ENCODE results near the gene VAMP1. TPM values are rescaled to one million over a fixed set of nuclear protein-coding genes. Genes with fewer than 3 reads are reported as not detected.
A peak's percentile ranks its signal among the peaks of the same experiment; 100 is the strongest.

The VAMP1 gene
- total RNA-seq, 5 donors from 2014 or later (not counting 1 experiment from before 2014, with no cell fraction given), result 64.6 to 92.2 (median 75.8) TPM

GRCh38 chr12:6459004-6459337 lies 11.5 kb downstream of the VAMP1 start:
- Mint-ChIP-seq H3K4me1 (peaks cover 74 to 85% (median 85%) of the 10 kb centered on the region in 3 donors), H3K36me3 (peaks cover 61% of the 10 kb centered on the region), H3K27ac (peak overlapping the region; percentile 79 to 90), H3K9me3 (no peaks in the 10 kb centered on the region), H3K4me3 (peak overlapping the region in 1 of 3 donors; percentile 26), H3K27me3 (no peaks in the 10 kb centered on the region)
- CTCF ChIA-PET, result interaction anchor here in 1 of 2 donors (0.5 to 1.2 kb wide), 3 partner anchors 23 to 1602 kb away, joined by 3 to 5 read pairs (median 5); no protein-coding TSS in a partner anchor
- POLR2A ChIA-PET, result interaction anchor here (0.5 to 1.6 kb wide), 4 partner anchors 12 to 73 kb away, joined by 3 to 13 read pairs (median 4); partner anchors contain the start of gene VAMP1 (in 1 of the 2)
- H3K9me3 ChIP-seq, result no peaks in the 10 kb centered on the region
- no peak for DNase-seq
- no peak for ATAC-seq (replicated peaks in 1 of 4)
- peak overlapping the region; percentile 92 for H3K27ac ChIP-seq (ENCODE audit: low read length)
- WGBS (ENCODE audit: insufficient coverage), result 86% methylated on average over 1 of the region's 2 CpGs
- H3K4me3 ChIP-seq (ENCODE audit: control insufficient read depth in 1 of 2, extremely low read depth in 1 of 2, low read length in 1 of 2), result no peak overlapping the region
- H3K4me1 ChIP-seq (ENCODE audit: control insufficient read depth in 1 of 2, extremely low read depth in 1 of 2, insufficient read depth in 2 of 2, low read length in 2 of 2), result peaks cover 38 to 76% of the 10 kb centered on the region in 2 experiments
- no peaks in the 10 kb centered on the region for H3K27me3 ChIP-seq (replicated peaks in 1 of 2; ENCODE audit: control insufficient read depth in 2 of 2, extremely low read depth in 1 of 2, insufficient read depth in 2 of 2, low read length in 1 of 2)
- peaks cover 20 to 86% of the 10 kb centered on the region in 2 donors for H3K36me3 ChIP-seq (ENCODE audit: control insufficient read depth in 2 of 2, extremely low read depth in 1 of 2, insufficient read depth in 1 of 2, low read length in 1 of 2)

GRCh38 chr12:6458281-6459003 lies 12.0 kb downstream of the VAMP1 start:
- Mint-ChIP-seq H3K4me1 (peaks cover 73 to 84% (median 84%) of the 10 kb centered on the region in 3 donors), H3K9me3 (no peaks in the 10 kb centered on the region), H3K4me3 (peak overlapping the region in 1 of 3 donors; percentile 26), H3K27ac (peak overlapping the region; percentile 79 to 90), H3K27me3 (no peaks in the 10 kb centered on the region), H3K36me3 (peaks cover 60% of the 10 kb centered on the region)
- H3K4me3 ChIP-seq (ENCODE audit: control insufficient read depth in 1 of 2, extremely low read depth in 1 of 2, low read length in 1 of 2), result no peak overlapping the region
- POLR2A ChIA-PET, result interaction anchor here in 1 of 2 donors (0.5 to 1.6 kb wide), 2 partner anchors 12 to 48 kb away, joined by 4 to 13 read pairs; partner anchors contain the start of gene VAMP1
- CTCF ChIA-PET, result interaction anchor here in 1 of 2 donors (0.5 to 1.2 kb wide), 3 partner anchors 22 to 1602 kb away, joined by 3 to 5 read pairs (median 5); no protein-coding TSS in a partner anchor
- no peaks in the 10 kb centered on the region for H3K27me3 ChIP-seq (replicated peaks in 1 of 2; ENCODE audit: control insufficient read depth in 2 of 2, extremely low read depth in 1 of 2, insufficient read depth in 2 of 2, low read length in 1 of 2)
- no peak for DNase-seq
- peaks cover 35 to 76% of the 10 kb centered on the region in 2 experiments for H3K4me1 ChIP-seq (ENCODE audit: control insufficient read depth in 1 of 2, extremely low read depth in 1 of 2, insufficient read depth in 2 of 2, low read length in 2 of 2)
- WGBS (ENCODE audit: insufficient coverage), result 92% methylated on average over 13 of the region's 14 CpGs
- H3K36me3 ChIP-seq (ENCODE audit: control insufficient read depth in 2 of 2, extremely low read depth in 1 of 2, insufficient read depth in 1 of 2, low read length in 1 of 2), result peaks cover 21 to 86% of the 10 kb centered on the region in 2 donors
- H3K9me3 ChIP-seq, result no peaks in the 10 kb centered on the region
- ATAC-seq (replicated peaks in 1 of 4), result no peak
- peak overlapping the region; percentile 92 for H3K27ac ChIP-seq (ENCODE audit: low read length)

GRCh38 chr12:6457220-6457945 lies 13.1 kb downstream of the VAMP1 start:
- H3K9me3 Mint-ChIP-seq, result no peaks in the 10 kb centered on the region
- DNase-seq (no peak), ATAC-seq (replicated peaks in 1 of 4) (no peak)
- 89% methylated on average over 7 of the region's 12 CpGs for WGBS (ENCODE audit: insufficient coverage)
- H3K4me3 ChIP-seq (ENCODE audit: control insufficient read depth in 1 of 2, extremely low read depth in 1 of 2, low read length in 1 of 2), result no peak overlapping the region
- H3K9me3 ChIP-seq, result no peaks in the 10 kb centered on the region
- peaks cover 21 to 81% of the 10 kb centered on the region in 2 donors for H3K36me3 ChIP-seq (ENCODE audit: control insufficient read depth in 2 of 2, extremely low read depth in 1 of 2, insufficient read depth in 1 of 2, low read length in 1 of 2)
- H3K4me3 Mint-ChIP-seq, result peak overlapping the region in 1 of 3 donors; percentile 13
- ChIA-PET CTCF (interaction anchor here in 1 of 2 donors (1.0 kb wide), 2 partner anchors 8 to 23 kb away, joined by 3 to 4 read pairs; no protein-coding TSS in a partner anchor), POLR2A (interaction anchor here in 1 of 2 donors (0.6 kb wide), 1 partner anchor 108 kb away, joined by 3 read pairs; no protein-coding TSS in a partner anchor)
- no peaks in the 10 kb centered on the region for H3K27me3 Mint-ChIP-seq
- H3K27ac ChIP-seq (ENCODE audit: low read length), result peak overlapping the region; percentile 6
- no peaks in the 10 kb centered on the region for H3K27me3 ChIP-seq (replicated peaks in 1 of 2; ENCODE audit: control insufficient read depth in 2 of 2, extremely low read depth in 1 of 2, insufficient read depth in 2 of 2, low read length in 1 of 2)
- H3K36me3 Mint-ChIP-seq, result peaks cover 60% of the 10 kb centered on the region
- H3K27ac Mint-ChIP-seq, result peak overlapping the region; percentile 71 to 90
- peaks cover 35 to 76% of the 10 kb centered on the region in 2 experiments for H3K4me1 ChIP-seq (ENCODE audit: control insufficient read depth in 1 of 2, extremely low read depth in 1 of 2, insufficient read depth in 2 of 2, low read length in 2 of 2)
- peaks cover 73 to 84% (median 82%) of the 10 kb centered on the region in 3 donors for H3K4me1 Mint-ChIP-seq

DNA sequence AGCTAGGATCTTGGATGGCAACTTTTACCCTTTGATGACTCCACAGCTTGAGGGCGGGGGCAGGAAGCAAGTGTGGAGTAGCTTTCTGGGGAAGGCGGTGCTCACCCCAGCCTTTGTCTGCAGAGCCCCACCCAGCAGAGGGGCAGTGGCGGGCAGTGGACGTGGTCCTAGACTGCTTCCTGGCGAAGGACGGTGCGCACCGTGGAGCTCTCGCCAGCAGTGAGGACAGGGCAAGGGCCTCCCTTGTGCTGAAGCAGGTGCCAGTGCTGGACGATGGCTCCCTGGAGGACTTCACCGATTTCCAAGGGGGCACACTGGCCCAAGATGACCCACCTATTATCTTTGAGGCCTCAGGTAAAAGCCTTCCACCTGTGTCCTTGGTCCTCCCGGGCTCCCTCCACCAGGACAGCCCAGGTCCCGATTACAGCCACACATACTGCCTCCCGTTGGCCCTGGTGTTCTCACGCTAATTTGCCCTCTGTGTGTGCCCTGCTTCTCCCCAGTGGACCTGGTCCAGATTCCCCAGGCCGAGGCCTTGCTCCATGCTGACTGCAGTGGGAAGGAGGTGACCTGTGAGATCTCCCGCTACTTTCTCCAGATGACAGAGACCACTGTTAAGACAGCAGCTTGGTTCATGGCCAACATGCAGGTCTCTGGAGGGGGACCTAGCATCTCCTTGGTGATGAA lies 17.4 kb downstream of the VAMP1 start:
- H3K27ac Mint-ChIP-seq, result peak overlapping the region; percentile 99 to 100
- H3K36me3 Mint-ChIP-seq, result peaks cover 47% of the 10 kb centered on the region
- Histone ChIP-seq H3K27ac (ENCODE audit: low read length) (peak overlapping the region; percentile 98), H3K36me3 (ENCODE audit: control insufficient read depth in 2 of 2, extremely low read depth in 1 of 2, insufficient read depth in 1 of 2, low read length in 1 of 2) (peaks cover 23 to 65% of the 10 kb centered on the region in 2 donors), H3K4me1 (ENCODE audit: control insufficient read depth in 1 of 2, extremely low read depth in 1 of 2, insufficient read depth in 2 of 2, low read length in 2 of 2) (peaks cover 31 to 74% of the 10 kb centered on the region in 2 experiments), H3K9me3 (no peaks in the 10 kb centered on the region), H3K27me3 (replicated peaks in 1 of 2; ENCODE audit: control insufficient read depth in 2 of 2, extremely low read depth in 1 of 2, insufficient read depth in 2 of 2, low read length in 1 of 2) (no peaks in the 10 kb centered on the region), H3K4me3 (ENCODE audit: control insufficient read depth in 1 of 2, extremely low read depth in 1 of 2, low read length in 1 of 2) (peak overlapping the region; percentile 93 to 94)
- ChIA-PET CTCF (interaction anchor here (0.8 to 3.5 kb wide), 5 partner anchors 8 to 12 kb away, joined by 3 to 24 read pairs (median 3); no protein-coding TSS in a partner anchor), POLR2A (interaction anchor here in 1 of 2 donors (0.7 to 3.2 kb wide), 2 partner anchors 8 to 11 kb away, joined by 3 to 18 read pairs; no protein-coding TSS in a partner anchor)
- peak overlapping the region; percentile 97 to 99 (median 98) for H3K4me3 Mint-ChIP-seq
- ATAC-seq (replicated peaks in 1 of 4) (peak in 1 of 4 experiments; percentile 14), DNase-seq (peak in 1 of 35 experiments; percentile 48)
- WGBS (ENCODE audit: insufficient coverage), result 25% methylated on average over 17 of the region's 17 CpGs
- H3K27me3 Mint-ChIP-seq, result no peaks in the 10 kb centered on the region
- H3K4me1 Mint-ChIP-seq, result peaks cover 64 to 80% (median 71%) of the 10 kb centered on the region in 3 donors
- H3K9me3 Mint-ChIP-seq, result no peaks in the 10 kb centered on the region

DNA sequence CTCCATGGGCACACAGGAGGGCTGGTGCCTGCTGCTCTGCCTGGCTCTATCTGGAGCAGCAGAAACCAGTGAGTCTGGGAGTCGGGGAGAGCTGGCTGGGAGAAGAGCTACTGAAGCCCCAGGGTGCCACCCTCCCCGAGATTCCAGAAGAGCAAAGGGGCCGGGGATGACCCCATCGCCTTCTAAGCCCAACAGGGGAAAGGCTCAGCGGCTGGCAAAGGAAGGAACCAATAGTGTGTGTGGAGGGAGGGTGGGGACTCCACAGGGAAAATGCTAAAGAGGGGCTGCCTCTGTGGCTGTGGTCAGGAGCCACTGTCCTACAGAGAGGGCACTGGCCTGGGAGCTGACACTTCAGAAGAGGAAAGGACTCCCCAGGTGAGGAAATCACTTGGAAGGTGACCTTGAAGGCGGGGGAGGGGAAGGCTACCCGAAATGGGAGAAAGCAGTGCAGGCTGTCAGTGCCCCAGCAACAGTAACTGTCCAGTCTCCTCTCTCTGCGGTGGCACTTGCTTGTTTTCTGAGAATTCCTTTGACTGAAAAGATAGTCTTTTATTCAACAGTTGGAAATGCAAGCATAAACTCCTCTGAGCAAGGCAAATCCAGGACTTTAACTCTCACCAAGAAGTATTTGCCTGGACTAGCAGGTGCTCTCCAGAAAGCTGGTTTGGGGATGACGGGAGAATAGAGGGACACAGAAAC lies 18.1 kb downstream of the VAMP1 start:
- H3K9me3 Mint-ChIP-seq, result no peaks in the 10 kb centered on the region
- H3K36me3 ChIP-seq (ENCODE audit: control insufficient read depth in 2 of 2, extremely low read depth in 1 of 2, insufficient read depth in 1 of 2, low read length in 1 of 2), result peaks cover 18 to 63% of the 10 kb centered on the region in 2 donors
- peak overlapping the region; percentile 93 to 94 for H3K4me3 ChIP-seq (ENCODE audit: control insufficient read depth in 1 of 2, extremely low read depth in 1 of 2, low read length in 1 of 2)
- no peaks in the 10 kb centered on the region for H3K9me3 ChIP-seq
- peaks cover 32 to 74% of the 10 kb centered on the region in 2 experiments for H3K4me1 ChIP-seq (ENCODE audit: control insufficient read depth in 1 of 2, extremely low read depth in 1 of 2, insufficient read depth in 2 of 2, low read length in 2 of 2)
- ChIA-PET CTCF (interaction anchor here (0.7 to 3.5 kb wide), 8 partner anchors 9 to 117 kb away, joined by 3 to 24 read pairs (median 3); partner anchors contain the start of gene VAMP1 (in 1 of the 2)), POLR2A (interaction anchor here (0.5 to 3.2 kb wide), 6 partner anchors 9 to 40 kb away, joined by 3 to 18 read pairs (median 5); no protein-coding TSS in a partner anchor)
- H3K4me3 Mint-ChIP-seq, result peak overlapping the region; percentile 97 to 99 (median 98)
- DNase-seq, result peak in 1 of 35 experiments; percentile 39
- peak overlapping the region; percentile 99 to 100 for H3K27ac Mint-ChIP-seq
- no peaks in the 10 kb centered on the region for H3K27me3 Mint-ChIP-seq
- ATAC-seq (replicated peaks in 1 of 4), result peak in 2 of 4 experiments; percentile 1 to 5
- H3K4me1 Mint-ChIP-seq, result peaks cover 68 to 83% (median 74%) of the 10 kb centered on the region in 3 donors
- WGBS (ENCODE audit: insufficient coverage), result 0% methylated on average over 7 of the region's 9 CpGs
- H3K36me3 Mint-ChIP-seq, result peaks cover 48% of the 10 kb centered on the region
- H3K27me3 ChIP-seq (replicated peaks in 1 of 2; ENCODE audit: control insufficient read depth in 2 of 2, extremely low read depth in 1 of 2, insufficient read depth in 2 of 2, low read length in 1 of 2), result no peaks in the 10 kb centered on the region
- peak overlapping the region; percentile 98 for H3K27ac ChIP-seq (ENCODE audit: low read length)

Measured in T-cell (primary cell).